Hematopoietic multipotent progenitor cell (in vitro differentiated cells): Measurements from ENCODE around the gene RIMS1. TPM values are rescaled to one million over a fixed set of nuclear protein-coding genes. Genes with fewer than 3 reads are reported as not detected.
"Not testable (repeated sequence)": the region's sequence is repeated elsewhere in the genome, so short reads cannot be mapped to it uniquely, and the experiment has no call there.

Experiments
- DNase-seq, 3 donors: peaks; one replicate each; pipeline ENCODE4 v3.0.0-alpha.2; 2011 to 2015; ENCODE audit warnings: low read depth in 2 of 3, low spot score in 2 of 3
- total RNA-seq: library from RNA; depleted of rRNA; stranded (reverse); fragments of >200 nt; gene quantifications from one replicate; pipeline ENCODE4 v1.2.3, GENCODE V29; 2012

Gene RIMS1
- total RNA-seq, 1 donor, result under 0.01 TPM

DNA sequence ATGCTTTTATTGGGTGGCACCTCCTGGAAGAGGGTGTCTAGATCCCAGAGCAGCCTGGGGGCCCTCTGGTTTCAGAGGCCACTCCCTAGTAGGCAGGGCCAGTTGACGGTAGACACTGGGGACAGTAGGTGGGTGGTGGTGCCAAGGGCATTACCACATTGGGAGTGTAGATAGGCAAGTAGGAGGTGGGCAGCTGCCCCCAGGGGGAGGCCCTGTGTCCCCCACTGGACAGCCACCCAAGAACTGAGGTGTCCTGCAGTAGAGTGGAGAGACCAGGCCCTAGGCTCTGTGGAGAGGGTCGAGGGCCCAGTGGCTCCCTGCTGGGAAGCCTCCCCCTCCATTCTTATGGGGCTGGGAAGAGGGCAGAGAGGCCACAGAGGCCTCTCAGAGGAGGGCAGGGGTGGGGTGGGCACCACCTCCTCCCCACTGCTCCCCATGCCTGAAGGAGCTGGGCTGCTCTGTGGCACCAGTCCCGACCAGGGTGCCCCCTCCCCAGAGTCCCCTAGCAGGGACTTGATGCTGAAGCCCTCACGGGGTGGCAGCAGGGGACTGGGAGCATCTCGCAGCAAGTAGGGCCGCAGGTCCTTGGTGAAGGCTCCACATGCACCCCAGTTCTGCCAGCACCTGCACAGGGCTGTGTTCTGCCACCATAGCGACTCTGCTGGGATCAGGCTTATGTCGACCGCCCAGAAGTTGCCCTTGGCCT, 430.5 kb downstream of the RIMS1 start:
- DNase-seq, result no peak

DNA sequence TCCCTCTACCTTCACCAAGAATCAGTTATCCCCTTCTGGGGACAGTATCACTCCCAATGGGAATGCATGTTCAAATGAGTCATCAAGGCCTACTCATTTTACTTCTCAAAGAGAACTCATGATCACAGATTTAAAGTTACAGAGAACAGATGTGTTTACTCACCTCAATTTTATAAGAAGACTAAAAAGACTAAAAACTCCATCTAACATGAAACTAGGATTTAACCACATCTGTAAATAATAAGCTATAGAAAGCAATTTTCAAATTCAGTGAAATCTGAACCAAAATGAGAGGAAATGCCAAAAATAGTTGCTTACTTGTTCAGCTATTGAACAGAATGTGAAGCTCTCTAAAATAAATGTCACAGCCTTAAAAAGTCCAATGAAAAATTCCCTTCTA, 435.4 kb downstream of the RIMS1 start:
- DNase-seq, result no peak

DNA sequence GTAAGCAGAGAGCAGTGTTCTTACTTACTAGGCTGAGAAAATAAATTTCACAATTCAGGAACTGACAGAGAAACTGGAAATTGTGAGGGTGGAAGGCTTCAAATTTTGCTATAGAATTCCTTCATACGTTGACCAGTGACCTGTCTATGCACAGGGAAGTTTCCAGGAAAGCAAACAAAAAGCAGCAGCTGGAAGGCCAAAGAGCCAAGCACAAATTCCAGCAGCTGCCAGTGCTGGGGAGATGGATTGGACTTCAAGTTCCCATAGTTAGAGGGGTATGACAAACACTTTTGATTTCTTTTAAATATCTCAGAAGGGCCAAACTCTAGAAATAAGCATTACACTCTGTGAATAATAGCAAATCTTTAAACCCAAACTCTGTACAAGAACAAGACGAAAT, 436.4 kb downstream of the RIMS1 start:
- DNase-seq, result no peak

DNA sequence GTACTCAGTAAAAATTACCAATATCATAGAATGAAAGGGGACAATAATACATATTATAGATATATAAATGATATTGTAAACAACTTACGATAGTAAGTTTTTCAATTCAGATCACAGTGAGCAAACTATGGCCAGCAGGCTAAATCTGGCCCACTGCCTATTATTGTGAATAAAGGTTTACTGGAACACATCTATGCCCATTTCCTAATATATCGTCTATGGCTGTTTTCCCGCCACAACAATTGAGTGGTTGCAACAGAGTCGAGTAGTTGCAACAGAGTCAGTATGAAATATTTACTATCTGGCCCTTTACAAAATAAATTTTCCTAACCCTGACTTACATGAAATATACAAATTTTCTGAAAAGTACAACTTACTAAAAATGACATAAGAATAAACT, 438.2 kb downstream of the RIMS1 start:
- no peak for DNase-seq

DNA sequence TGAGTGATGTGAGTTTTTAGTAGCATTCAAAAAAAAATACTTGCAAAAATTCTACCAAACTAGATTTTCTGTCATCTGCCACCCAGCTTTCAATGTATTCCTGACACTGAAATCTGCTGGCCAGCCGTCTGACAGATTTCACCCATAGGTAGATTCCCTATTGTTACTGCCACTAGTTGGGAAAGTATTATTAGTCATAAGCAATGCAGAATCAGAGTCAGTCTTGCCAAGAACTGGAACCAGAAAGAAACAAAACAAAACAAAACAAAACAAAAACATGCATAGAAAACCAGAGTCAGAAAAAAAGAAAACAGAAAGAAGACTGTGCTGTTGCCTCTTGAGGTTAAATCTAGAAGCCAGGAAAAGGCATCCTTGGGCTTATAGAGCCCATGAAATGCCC, 442.4 kb downstream of the RIMS1 start:
- no peak for DNase-seq

DNA sequence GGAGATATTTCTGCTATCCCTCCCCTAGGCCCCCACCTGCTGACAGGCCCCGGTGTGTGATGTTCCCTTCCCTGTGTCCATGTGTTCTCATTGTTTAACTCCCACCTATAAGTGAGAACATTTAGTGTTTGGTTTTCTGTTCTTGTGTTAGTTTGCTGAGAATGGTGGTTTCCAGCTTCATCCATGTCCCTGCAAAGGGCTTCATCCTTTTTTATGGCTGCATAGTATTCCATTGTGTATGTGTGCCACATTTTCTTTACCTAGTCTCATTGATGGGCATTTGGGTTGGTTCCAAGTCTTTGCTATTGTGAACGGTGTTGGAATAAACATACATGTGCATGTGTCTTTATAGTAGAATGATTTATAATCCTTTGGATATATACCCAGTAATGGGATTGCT, 448.9 kb downstream of the RIMS1 start:
- not testable (repeated sequence) for DNase-seq

DNA sequence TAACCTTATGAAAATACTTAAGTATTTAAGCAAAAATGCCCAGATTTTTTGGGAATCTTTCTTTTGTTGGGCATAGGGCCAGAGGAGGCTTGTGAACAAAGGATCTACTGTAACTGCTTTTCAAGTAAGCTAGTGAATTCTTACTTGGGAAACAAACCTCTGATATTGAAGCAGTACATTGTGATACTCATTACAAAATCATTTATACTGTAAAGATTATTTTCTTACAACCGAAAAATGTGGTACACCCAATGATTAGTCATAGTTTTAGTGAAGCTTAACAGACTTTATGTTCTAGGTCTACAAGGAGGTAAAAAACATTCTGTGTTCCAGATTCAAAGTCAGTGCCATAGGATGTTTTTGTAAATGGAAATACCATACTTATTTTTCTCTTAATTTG, 462.6 kb downstream of the RIMS1 start:
- no peak for DNase-seq

DNA sequence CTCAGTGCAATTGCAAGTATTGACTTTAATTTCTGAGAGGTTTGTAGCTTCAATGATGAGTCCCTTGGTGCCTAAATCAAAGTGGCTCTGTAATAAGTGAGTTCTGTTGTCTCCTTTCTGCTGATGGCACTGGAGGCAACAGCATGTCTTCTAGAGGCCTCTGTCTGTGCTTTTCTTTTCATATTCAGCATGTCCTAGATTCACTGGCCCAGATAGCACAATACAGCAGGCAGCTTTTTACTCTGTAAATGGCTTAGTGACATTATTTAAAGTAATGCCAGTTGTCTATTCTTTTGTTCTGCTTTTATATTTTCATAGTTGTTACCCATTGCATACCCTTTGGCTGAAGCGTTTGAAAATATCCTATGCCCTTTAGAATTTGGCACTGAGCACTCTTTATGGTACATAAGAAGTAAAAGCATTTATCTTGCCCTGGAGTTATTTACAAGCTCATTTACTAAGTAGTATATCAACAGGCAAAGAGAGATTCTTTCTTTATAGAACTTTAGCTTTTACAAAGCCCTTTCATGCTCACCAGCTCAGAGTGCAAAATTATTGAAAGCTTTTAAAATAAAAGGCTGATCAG, 464.0 kb downstream of the RIMS1 start:
- no peak for DNase-seq

DNA sequence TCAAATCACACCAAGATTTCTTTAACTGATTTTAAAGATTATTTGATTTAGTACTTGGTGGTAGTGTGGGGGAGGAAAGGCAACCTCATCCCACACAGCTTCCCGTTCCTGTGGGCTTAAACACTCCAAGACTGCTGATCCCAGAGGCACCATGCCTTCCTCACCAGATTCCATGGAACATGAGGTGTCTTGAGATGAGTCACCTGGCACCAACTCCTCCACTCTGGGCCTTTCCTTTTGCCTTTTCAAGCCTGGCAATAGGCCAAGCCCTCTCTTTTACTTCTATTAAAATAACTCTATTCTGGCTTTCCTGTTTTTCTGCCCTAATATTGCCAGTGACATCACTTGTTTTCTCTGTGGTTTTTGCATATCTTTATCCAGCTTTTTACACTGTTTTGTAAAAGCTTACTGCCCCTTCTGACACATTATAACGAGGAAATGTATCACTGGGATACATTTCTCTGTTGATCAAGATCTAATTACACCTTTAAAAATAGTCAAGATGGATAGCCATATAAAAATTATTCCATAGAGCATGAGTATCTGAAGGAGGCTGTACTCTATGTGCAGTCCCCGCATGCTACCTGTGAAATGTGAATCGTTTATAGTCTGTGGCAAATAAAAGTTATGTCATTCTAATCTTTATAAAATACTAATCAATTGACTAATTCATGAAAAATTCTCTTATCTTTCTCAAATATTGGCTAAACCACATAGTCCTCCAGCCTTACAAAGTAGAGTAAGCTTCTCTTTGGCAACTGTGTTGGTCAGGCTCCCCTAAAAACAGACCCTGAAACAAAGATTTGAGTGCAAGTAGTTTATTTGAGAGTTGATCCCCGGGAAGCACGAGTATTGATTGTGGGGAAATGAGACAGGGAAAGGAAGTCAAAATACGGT, 477.7 kb downstream of the RIMS1 start:
- no peak for DNase-seq

DNA sequence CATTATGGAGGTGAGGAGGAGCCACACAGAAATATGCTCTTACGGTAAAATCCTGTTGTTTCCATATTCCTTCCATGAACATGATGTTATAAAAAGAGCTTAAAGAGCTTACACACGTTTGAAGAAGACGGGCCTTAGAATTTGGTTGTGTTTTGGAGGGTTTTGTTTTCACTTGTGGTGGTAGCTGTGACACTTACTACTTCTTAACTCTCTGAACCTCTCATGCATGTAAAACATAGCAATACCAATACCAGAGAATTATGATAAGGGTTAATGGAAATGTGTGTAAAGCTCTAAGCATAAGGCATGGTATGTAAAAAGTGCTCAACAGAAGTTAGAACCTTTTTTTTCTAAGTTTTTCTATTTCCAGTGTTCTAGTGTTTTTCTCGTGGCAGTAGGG, 479.4 kb downstream of the RIMS1 start:
- no peak for DNase-seq

DNA sequence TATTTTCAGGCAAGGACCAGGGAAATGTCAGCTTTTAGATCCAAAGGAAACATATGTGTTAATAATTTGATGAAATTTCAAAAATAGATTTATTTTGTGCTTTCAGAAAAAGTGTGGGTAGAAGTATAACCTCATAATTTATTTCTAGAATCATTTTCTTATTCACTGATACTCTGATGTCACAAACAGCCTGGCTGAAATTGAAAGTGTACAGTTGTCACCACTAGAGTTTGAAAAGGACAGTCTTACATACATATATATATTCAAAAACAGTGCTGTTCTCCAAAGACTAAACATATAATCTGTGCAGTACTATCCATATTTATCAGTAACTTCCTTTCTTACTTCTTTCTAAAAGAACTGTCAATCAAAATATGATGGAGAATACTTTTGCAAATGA, 481.1 kb downstream of the RIMS1 start:
- no peak for DNase-seq

DNA sequence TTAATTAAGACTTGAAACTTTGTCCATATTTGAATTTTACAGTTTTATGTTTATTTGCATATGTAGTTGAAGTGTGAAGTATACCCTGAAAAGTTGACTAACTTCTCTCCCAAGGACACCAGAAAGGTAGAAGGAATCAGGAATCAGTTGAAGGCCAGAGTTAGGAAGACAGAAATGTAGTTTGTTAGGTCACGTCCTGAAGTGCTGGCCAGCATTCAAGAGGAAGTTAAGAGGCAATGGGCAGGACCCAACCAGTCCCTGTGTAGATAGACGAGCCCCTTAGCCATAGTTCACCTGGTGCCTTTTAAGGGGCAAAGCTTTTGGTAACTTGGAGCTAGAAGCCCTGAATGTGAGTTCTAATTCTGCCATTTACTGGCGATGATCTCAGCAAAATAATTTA, 485.1 kb downstream of the RIMS1 start:
- DNase-seq, result no peak

DNA sequence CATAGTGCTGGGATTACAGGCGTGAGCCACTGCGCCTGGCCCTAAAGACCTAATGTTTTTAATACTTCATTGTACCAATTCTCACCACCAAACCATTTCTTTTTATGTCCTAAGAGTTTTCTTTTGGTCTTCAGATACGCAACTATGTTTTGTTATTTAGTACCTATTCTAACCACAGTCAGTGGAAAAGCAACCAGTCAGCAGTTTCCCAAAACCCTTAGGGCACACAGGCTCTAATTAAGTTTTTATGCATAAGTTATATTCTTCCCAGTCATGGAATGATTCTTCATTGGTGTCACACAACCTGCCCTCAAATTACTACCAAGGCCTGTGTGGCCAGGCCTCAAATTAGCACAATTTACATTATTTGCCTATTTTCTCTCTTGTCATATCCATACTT, 487.8 kb downstream of the RIMS1 start:
- no peak for DNase-seq

DNA sequence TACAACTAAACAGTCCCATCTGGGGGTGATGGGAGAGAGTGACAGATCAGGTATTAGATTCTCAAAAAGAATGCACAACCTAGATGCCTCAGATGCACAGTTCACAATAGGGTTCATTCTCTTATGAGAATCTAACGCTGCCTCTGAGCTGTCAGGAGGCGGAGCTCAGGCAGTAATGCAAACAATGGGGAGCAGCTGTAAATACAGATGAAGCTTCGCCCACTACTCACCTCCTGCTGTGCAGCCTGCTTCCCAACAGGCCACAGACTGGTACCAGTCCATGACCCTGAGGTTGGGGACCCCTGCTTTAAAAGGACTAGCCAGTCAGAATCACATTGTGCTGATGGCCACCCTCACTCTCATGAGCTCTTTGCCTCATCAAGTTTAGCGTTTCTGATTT, 488.5 kb downstream of the RIMS1 start:
- no peak for DNase-seq

DNA sequence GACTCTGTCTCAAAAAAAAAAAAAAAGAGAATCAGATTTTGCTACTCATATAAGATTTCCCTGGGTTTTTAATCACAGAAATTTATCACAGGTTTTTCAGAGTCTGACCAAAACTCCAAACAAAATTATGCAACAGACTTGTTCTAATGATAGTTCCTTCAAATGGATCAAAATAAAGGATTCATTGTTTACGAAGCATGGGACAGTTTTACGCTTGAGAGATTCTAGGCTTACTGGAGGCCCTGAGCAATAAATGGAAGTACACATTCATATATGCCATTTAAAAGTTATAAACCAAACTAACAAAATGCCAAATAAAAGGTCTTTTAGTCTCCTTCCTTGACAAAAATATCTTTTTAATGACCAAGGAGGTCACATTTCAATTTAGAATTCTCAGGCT, 490.4 kb downstream of the RIMS1 start:
- no peak for DNase-seq

DNA sequence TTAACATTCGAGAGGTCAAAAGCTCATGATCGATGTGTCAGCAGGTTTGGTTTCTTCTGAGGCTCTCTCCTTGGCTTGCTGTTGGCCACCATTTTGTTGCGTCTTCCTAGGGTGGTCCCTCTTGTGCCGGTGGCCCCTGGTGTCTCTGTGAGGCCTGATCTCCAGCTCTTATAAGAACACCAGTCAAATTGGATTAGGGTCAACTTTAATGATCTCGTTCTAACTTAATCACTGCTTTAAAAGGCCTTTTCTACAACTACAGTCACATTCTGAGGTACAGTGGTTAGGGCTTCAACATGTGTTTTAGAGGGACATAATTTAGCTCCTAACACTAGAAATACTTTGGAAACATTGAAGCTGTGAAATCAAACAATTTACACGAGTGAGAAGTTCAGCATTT, 494.7 kb downstream of the RIMS1 start:
- no peak for DNase-seq

DNA sequence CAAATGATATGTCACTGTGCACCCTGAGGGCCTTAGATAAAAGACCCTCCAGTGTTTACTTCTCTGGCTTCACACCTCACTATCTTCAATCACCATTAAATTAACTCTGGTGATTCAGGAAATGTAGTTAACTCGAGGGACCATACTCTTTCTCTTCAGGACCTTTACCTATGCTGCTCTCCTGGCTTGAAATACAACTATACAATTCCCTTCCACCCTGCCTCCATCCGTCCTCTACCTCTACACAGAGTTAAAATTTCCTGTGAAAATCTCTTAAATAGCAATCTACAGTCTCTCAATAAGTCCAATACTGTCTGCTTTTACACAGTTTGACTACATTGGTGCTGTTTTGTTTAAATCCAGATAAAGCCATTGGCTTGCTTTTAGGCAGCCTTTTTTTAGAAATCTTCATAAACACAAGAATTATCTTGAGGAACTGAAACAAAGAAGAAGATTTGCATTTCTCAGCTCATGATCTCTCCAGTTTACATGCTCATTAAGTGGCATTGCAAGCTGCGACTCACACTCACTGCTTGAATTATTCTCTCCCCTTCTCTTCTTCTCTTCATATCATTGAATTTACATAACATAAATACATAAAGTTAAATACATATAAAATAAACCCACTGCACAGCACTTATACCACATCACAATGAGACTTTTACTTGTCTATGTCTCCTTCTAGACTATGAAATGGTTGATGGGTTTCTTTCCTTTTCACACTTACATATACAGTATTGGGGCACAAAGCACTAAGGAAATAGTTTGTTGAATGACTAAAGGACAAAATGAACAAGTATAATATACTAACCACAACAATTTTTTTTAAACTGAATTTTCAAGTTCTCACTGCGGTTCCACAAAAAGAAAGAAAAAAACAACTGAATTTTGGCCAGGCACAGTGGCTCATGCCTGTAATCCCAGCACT, 496.5 kb downstream of the RIMS1 start:
- DNase-seq, result no peak

DNA sequence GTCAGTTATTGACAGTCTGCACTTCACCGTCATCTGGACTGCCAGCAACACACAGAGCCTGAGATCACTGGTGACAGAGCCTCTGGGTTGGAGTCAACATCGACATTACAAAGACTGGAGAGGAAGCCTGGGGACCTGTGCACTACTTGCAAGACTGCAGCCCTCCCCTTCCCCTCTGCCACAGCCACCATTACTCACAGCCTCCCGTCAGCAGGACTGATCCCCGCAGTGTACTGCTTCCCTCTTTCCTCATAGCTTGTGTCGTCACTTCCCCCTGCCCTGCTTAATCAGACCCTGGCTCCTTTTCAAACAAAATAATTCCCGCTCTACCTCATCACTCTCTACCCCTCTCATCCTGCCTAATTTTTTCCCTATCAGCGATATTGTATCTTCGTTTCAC, 500.0 kb downstream of the RIMS1 start:
- DNase-seq, result no peak

DNA sequence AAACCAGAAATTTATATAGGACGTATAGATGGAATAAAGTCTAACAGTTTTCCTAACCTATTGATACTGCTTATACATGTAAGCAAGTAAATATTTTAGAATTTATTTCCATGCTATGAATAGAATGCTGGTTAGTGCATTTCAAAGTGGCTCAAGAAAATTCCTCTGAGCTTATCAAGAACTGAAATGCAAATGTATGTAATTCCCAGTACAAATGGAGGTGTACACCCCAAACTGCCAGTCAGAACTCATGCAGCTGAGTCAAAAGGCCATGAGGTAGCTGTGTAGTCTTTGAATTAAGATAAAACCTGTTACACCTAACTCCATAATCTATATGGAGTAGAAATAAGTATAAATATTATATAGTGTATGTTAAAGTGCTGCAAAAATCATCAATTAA, 503.3 kb downstream of the RIMS1 start:
- no peak for DNase-seq

DNA sequence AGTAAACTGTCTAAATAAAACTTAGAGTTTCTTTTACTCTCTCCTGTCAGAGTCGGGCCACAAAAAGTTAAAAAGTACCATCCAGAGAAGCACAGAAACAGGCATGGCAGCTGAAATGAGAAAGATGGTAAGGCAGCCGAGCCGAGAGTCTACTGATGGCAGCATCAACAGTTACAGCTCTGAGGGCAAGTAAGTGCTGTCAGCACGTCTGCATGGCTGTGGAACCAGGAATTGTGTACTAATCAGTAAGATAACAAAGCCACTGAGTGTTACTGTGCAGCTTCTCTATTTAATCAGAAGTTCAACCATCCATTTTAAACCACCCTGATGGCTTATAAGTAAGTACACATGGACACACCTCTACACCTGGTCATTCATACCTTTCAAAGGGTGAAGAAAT, 504.2 kb downstream of the RIMS1 start:
- DNase-seq, result no peak

DNA sequence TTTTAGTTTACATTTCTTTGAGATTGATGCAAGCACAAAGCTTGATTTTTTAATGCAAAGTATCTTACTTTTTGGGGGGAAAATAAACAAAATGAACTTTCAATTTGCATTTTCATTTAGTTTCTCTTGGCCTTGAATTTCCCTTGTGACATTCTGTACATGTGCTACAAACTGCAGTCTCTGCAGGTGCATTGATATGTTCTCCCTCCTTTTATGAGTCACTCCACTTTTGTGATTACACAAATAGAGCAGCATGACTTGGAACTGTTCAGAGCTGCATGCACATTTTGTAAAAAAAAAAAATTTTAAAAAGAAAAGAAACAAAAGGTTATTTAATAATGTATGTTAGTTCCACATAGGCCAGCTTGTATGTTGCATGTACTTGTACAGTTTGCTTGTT, 515.5 kb downstream of the RIMS1 start:
- DNase-seq, result no peak
